GM13976 (cell line): Measurements from ENCODE around the gene TIMM22.

Experiments
- DNase-seq: peaks from one replicate; pipeline ENCODE4 v3.0.0; 2012; ENCODE audit warnings: low spot score
- CTCF ChIP-seq: IDR thresholded peaks from 2 replicates; pipeline ENCODE4 v1.5.1; 2012; ENCODE audit warnings: borderline replicate concordance, mild to moderate bottlenecking; ENCODE audit not compliant: insufficient read depth; ENCODE audit errors: extremely low read depth, missing control alignments, control extremely low read depth
- in situ Hi-C: fragments of 300-500 bp; cut with MboI; formaldehyde crosslinking; loops from one replicate; pipeline ENCODE4 v1.12.0; 2022; ENCODE audit warnings: low sequenced_read_pairs, mixed read lengths, inconsistent platforms; ENCODE audit not compliant: unreplicated experiment

The TIMM22 gene

GRCh38 chr17:1021147-1021546, 24.2 kb downstream of the TIMM22 start:
- TF ChIP-seq CTCF = no peak
- in situ Hi-C loops = no loop called here
- no peak for DNase-seq

GRCh38 chr17:1022278-1023024, 25.5 kb downstream of the TIMM22 start:
- TF ChIP-seq CTCF = no peak

GRCh38 chr17:1024076-1024475, 27.1 kb downstream of the TIMM22 start:
- no peak for DNase-seq
- in situ Hi-C loops = no loop called here
- no peak for TF ChIP-seq CTCF

More at GRCh38 chr17:1022278-1023024, 25.5 kb downstream of the TIMM22 start:
- in situ Hi-C loops = no loop called here
- no peak for DNase-seq

- no peak for DNase-seq
- no peak for TF ChIP-seq CTCF
- in situ Hi-C loops = no loop called here
These were observed 29.0 kb downstream of the TIMM22 start for GRCh38 chr17:1025733-1026598.

GRCh38 chr17:1026599-1026975, 29.7 kb downstream of the TIMM22 start:
- no peak for TF ChIP-seq CTCF
- DNase-seq = no peak
- in situ Hi-C loops = no loop called here

- no peak for TF ChIP-seq CTCF
- DNase-seq = no peak
- in situ Hi-C loops = no loop called here
These were observed 30.1 kb downstream of the TIMM22 start for GRCh38 chr17:1027044-1027443.
